ENCODE measurements around the gene AHCY. TPM values are rescaled to one million over a fixed set of nuclear protein-coding genes. Genes with fewer than 3 reads are reported as not detected.
"Not testable (repeated sequence)": the region's sequence is repeated elsewhere in the genome, so short reads cannot be mapped to it uniquely, and the experiment has no call there.

AHCY gene
- total RNA-seq, 4 donors from 2014 or later = 77.8 to 110 (median 83.1) TPM

DNA sequence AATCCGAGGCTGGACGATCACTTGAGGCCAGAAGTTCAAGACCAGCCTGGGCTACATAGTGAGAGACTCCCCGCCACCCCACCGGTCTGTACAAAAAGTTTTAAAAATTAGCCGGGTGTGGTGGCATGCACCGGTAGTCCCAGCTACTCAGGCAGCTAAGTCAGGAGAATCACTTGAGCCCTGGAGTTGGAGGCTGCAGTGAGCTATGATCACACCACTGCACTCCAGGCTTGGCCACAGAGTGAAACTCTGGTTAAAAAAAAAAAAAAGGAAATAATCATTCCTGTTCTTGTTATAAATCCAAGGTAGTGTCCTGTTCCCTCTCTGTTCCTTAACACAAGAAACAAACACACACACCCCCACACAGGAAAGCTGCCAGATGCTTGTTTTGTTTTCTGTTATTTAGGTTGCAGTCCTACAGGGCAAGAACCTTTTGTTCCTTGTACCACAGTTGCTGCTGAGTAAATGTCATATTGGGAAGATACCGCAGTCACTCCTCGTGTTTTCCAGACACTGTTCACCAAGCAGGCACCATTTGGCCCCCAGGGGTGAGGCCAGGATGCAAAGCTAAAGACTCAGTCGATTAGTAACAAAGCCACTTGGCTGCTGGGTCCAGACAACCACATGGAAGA is 33.0 kb downstream of the AHCY start:
- TF ChIP-seq EP300 (IDR thresholded peaks at IDR 0.05) = peak; percentile 26 to 73
- TF ChIP-seq, protein P1, sequence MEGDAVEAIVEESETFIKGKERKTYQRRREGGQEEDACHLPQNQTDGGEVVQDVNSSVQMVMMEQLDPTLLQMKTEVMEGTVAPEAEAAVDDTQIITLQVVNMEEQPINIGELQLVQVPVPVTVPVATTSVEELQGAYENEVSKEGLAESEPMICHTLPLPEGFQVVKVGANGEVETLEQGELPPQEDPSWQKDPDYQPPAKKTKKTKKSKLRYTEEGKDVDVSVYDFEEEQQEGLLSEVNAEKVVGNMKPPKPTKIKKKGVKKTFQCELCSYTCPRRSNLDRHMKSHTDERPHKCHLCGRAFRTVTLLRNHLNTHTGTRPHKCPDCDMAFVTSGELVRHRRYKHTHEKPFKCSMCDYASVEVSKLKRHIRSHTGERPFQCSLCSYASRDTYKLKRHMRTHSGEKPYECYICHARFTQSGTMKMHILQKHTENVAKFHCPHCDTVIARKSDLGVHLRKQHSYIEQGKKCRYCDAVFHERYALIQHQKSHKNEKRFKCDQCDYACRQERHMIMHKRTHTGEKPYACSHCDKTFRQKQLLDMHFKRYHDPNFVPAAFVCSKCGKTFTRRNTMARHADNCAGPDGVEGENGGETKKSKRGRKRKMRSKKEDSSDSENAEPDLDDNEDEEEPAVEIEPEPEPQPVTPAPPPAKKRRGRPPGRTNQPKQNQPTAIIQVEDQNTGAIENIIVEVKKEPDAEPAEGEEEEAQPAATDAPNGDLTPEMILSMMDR (IDR thresholded peaks at IDR 0.05) = no peak
- Histone ChIP-seq H3K36me3 (peaks cover 0 to 17% (median 0%) of the 10 kb centered on the region in 3 donors), H3K27me3 (peaks cover 0 to 7% of the 10 kb centered on the region in 2 donors), H3K4me1 (peaks cover 0 to 20% (median 9%) of the 10 kb centered on the region in 4 donors), H3K27ac (peak overlapping the region in 2 of 4 donors; percentile 36 to 59), H3K9me3 (no peaks in the 10 kb centered on the region), H3K4me3 (no peak overlapping the region)
- 81 to 83% methylated on average over 9 of the region's 9 CpGs for WGBS, 2 donors
- peak in 1 of 2 donors; percentile 55 for DNase-seq (ENCODE audit: low spot score in 2 of 2)

DNA sequence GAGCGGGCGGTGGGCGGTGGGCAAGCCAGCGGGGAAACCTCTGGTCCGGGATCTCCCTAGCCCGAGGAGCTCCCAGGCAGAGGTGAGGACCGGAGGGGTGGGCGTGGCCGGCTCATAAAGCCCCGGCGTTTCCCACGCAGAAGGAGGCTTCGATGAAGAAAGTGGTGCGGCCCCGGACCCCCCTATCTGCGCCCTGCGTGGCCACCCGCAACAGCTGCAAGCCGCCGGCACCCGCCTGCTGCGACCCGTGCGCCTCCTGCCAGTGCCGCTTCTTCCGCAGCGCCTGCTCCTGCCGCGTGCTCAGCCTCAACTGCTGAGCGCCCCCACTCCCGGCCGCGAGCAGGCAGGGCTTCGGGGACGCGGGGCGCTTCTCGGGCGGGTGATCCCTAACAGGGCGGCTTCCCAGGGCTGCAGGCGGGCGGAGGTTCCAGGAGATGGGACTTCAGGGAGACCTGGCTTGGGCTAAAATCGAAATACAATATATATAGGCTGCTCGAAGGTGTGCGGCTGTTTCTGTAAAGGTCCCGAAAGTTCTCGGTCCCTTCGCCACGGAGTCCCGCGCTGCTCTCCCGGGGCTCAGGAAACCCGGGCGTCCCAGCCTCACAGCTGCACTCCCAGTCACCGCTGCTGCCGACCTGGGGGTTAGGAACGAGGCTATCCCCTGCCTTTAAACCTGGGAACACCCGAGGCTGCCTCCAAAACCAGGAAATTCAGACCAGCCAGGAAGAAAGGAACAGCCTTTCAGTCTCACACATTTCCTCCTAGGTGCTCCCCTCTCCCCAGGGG is 34.1 kb downstream of the AHCY start:
- H3K27me3 ChIP-seq = peaks cover 0 to 7% of the 10 kb centered on the region in 2 donors
- DNase-seq (ENCODE audit: low spot score in 2 of 2) = no peak
- no peaks in the 10 kb centered on the region for H3K9me3 ChIP-seq
- H3K27ac ChIP-seq = peak overlapping the region in 1 of 4 donors; percentile 21
- 11 to 25% methylated on average over 12 to 40 of the region's 58 CpGs for WGBS, 2 donors
- peaks cover 0 to 7% (median 0%) of the 10 kb centered on the region in 3 donors for H3K36me3 ChIP-seq
- peaks cover 0 to 20% (median 9%) of the 10 kb centered on the region in 4 donors for H3K4me1 ChIP-seq
- TF ChIP-seq, protein P1 (IDR thresholded peaks at IDR 0.05) = no peak
- no peak for TF ChIP-seq POLR2A (IDR thresholded peaks at IDR 0.05)
- no peak for TF ChIP-seq EP300 (IDR thresholded peaks at IDR 0.05)
- H3K4me3 ChIP-seq = peak overlapping the region in 3 of 4 donors; percentile 10 to 46 (median 35)

DNA sequence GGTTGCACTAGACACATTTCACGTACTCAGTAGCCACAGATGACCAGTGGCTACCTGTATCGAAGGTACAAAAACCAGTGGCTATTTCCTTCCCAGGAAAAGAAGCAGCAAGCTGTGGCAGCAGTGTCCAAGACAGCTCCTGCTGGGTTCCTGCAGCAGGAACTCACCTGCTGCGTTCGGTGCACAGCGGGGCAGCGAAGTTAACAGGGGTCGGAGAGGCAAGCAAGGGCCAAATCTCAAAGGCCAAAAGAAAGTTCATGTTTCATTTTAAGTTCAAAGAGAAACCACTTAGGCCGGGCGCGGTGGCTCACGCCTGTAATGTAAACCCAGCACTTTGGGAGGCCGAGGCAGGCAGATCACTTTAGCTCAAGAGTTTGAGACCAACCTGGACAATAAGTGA is 35.0 kb downstream of the AHCY start:
- H3K4me1 ChIP-seq = peaks cover 0 to 20% (median 9%) of the 10 kb centered on the region in 4 donors
- no peaks in the 10 kb centered on the region for H3K9me3 ChIP-seq
- TF ChIP-seq EP300 (IDR thresholded peaks at IDR 0.05) = no peak
- TF ChIP-seq, protein P1 (IDR thresholded peaks at IDR 0.05) = no peak
- no peak for TF ChIP-seq POLR2A (IDR thresholded peaks at IDR 0.05)
- H3K4me3 ChIP-seq = no peak overlapping the region
- DNase-seq (ENCODE audit: low spot score in 2 of 2) = no peak
- H3K36me3 ChIP-seq = peaks cover 0 to under 1% (median 0%) of the 10 kb centered on the region in 3 donors
- peaks cover 0 to 7% of the 10 kb centered on the region in 2 donors for H3K27me3 ChIP-seq
- no peak overlapping the region for H3K27ac ChIP-seq
- 98% methylated on average over 12 of the region's 12 CpGs for WGBS, 2 donors

DNA sequence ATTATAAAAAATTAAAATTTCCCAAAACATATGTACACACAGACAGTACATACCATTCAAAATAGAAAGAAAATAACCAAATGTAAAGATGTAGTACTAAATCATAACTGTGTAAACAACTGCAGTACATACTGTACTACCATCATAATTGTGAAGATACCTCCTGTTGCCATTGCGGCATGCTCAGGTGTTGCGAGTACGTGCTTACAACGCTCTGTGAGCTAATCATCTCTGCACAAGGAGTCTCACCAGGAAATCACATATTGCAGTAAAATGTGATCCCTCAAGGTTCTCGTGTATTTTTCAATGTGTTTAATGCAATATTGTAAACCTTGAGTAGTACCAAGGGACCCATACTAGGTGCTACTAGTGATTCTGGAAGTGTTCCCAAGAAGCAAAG is 39.0 kb downstream of the AHCY start:
- peaks cover 0 to 2% of the 10 kb centered on the region in 2 donors for H3K27me3 ChIP-seq
- TF ChIP-seq, protein P1 (IDR thresholded peaks at IDR 0.05) = no peak
- no peak for TF ChIP-seq EP300 (IDR thresholded peaks at IDR 0.05)
- TF ChIP-seq POLR2A (IDR thresholded peaks at IDR 0.05) = no peak
- 92 to 96% methylated on average over 5 of the region's 5 CpGs for WGBS, 2 donors

DNA sequence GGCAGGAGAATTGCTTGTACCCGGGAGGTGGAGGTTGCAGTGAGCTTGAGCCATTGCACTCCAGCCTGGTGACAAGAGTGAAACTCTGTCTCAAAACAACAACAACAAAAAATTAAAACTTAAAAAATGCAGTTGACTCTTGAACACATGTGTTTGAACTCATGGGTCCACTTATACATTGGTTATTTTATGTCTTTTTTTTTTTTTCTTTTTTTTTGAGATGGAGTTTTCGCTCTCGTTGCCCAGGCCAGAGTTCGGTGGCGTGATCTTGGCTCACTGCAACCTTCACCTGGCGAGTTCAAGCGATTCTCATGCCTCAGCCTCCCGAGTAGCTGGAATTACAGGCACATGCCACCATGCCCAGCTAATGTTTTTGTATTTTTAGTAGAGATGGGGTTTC is 39.7 kb downstream of the AHCY start:
- not testable (repeated sequence) for H3K27me3 ChIP-seq; H3K9me3 ChIP-seq; DNase-seq (ENCODE audit: low spot score in 2 of 2); H3K4me3 ChIP-seq; H3K27ac ChIP-seq; H3K36me3 ChIP-seq; H3K4me1 ChIP-seq
- 97% methylated on average over 8 of the region's 8 CpGs for WGBS, 2 donors

More for the DNA sequence above, 39.0 kb downstream of the AHCY start:
- H3K4me3 ChIP-seq = no peak overlapping the region
- peaks cover 0 to 7% (median 6%) of the 10 kb centered on the region in 4 donors for H3K4me1 ChIP-seq
- no peaks in the 10 kb centered on the region for H3K9me3 ChIP-seq
- no peaks in the 10 kb centered on the region for H3K36me3 ChIP-seq
- DNase-seq (ENCODE audit: low spot score in 2 of 2) = no peak
- no peak overlapping the region for H3K27ac ChIP-seq

Data from tibial nerve (tissue), 4 donors.